Measurements from ENCODE around the gene NUDT16.

Gene NUDT16

GRCh38 chr3:131386429-131387165 lies 5.0 kb downstream of the NUDT16 start:
- DNase-seq (ENCODE audit: low read depth in 2 of 2): no peak

GRCh38 chr3:131387796-131388489 lies 6.4 kb downstream of the NUDT16 start:
- DNase-seq (ENCODE audit: low read depth in 2 of 2): no peak

GRCh38 chr3:131388490-131388799 lies 6.9 kb downstream of the NUDT16 start:
- no peak for DNase-seq (ENCODE audit: low read depth in 2 of 2)

- DNase-seq (ENCODE audit: low read depth in 2 of 2): no peak
These were observed 8.8 kb downstream of the NUDT16 start for GRCh38 chr3:131390331-131390730.

GRCh38 chr3:131393051-131393450 lies 11.5 kb downstream of the NUDT16 start:
- DNase-seq (ENCODE audit: low read depth in 2 of 2): no peak

GRCh38 chr3:131393868-131394267 lies 12.3 kb downstream of the NUDT16 start:
- DNase-seq (ENCODE audit: low read depth in 2 of 2): no peak

- DNase-seq (ENCODE audit: low read depth in 2 of 2): no peak
These were observed 12.8 kb downstream of the NUDT16 start for GRCh38 chr3:131394400-131394799.

GRCh38 chr3:131396170-131396569 lies 14.6 kb downstream of the NUDT16 start:
- no peak for DNase-seq (ENCODE audit: low read depth in 2 of 2)

GRCh38 chr3:131397889-131398288 lies 16.3 kb downstream of the NUDT16 start:
- no peak for DNase-seq (ENCODE audit: low read depth in 2 of 2)

GRCh38 chr3:131401978-131402377 lies 20.4 kb downstream of the NUDT16 start:
- no peak for DNase-seq (ENCODE audit: low read depth in 2 of 2)

- no peak for DNase-seq (ENCODE audit: low read depth in 2 of 2)
These were observed 20.9 kb downstream of the NUDT16 start for GRCh38 chr3:131402391-131403039.

- DNase-seq (ENCODE audit: low read depth in 2 of 2): no peak
These were observed 21.8 kb downstream of the NUDT16 start for GRCh38 chr3:131403216-131403895.

- no peak for DNase-seq (ENCODE audit: low read depth in 2 of 2)
These were observed 23.8 kb downstream of the NUDT16 start for GRCh38 chr3:131405411-131405810.

GRCh38 chr3:131406274-131406673 lies 24.7 kb downstream of the NUDT16 start:
- no peak for DNase-seq (ENCODE audit: low read depth in 2 of 2)

- DNase-seq (ENCODE audit: low read depth in 2 of 2): no peak
These were observed 36.2 kb downstream of the NUDT16 start for GRCh38 chr3:131417751-131418150.

- no peak for DNase-seq (ENCODE audit: low read depth in 2 of 2)
These were observed 39.7 kb downstream of the NUDT16 start for GRCh38 chr3:131421301-131421700.

GRCh38 chr3:131421957-131422498 lies 40.5 kb downstream of the NUDT16 start:
- no peak for DNase-seq (ENCODE audit: low read depth in 2 of 2)

- DNase-seq (ENCODE audit: low read depth in 2 of 2): no peak
These were observed 45.7 kb downstream of the NUDT16 start for GRCh38 chr3:131427226-131427625.

GRCh38 chr3:131431754-131432153 lies 50.2 kb downstream of the NUDT16 start:
- DNase-seq (ENCODE audit: low read depth in 2 of 2): no peak

GRCh38 chr3:131432441-131432840 lies 50.9 kb downstream of the NUDT16 start:
- no peak for DNase-seq (ENCODE audit: low read depth in 2 of 2)

- no peak for DNase-seq (ENCODE audit: low read depth in 2 of 2)
These were observed 53.4 kb downstream of the NUDT16 start for GRCh38 chr3:131435000-131435399.

All from stimulated activated CD4-positive, alpha-beta T cell treated with anti-CD3 and anti-CD28 coated beads, Interleukin-4, amount 100 ng/mL, for 48 hours (primary cell).